Stimulated activated CD4-positive, alpha-beta T cell treated with anti-CD3 and anti-CD28 coated beads, Interleukin-1b, Interleukin-23, amount 100 ng/mL, for 4 hours (primary cell): ENCODE data around the gene DNAH3.
"Not testable (repeated sequence)": the region's sequence is repeated elsewhere in the genome, so short reads cannot be mapped to it uniquely, and the experiment has no call there.

Source experiments
- DNase-seq, 2 donors: peaks; one replicate each; pipeline ENCODE4 v3.0.0-alpha.2; 2020; ENCODE audit warnings: low read depth in 2 of 2

The DNAH3 gene

GRCh38 chr16:21167360-21167759, 16.7 kb upstream of the DNAH3 start:
- no peak for DNase-seq

DNA sequence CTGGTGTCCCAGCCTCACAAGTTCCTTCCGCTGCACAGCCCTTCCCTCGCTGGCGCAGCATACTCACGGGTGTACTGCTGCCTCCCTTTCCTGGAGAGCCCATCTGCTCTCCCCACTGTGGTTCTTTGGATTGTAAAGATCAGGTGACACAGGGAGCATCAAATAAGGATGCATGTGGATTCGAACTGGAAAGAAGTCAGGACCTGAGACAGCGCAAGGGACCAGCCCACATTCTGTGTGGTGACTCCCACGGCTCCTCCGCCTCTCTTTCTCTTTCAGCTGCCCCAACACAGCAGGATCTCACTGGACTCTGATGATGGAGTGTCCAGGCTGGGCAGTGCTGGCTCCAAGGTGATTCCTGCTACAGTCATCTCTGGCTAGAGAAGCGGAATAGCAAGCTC, 15.9 kb upstream of the DNAH3 start:
- no peak for DNase-seq

GRCh38 chr16:21164521-21165168, 14.0 kb upstream of the DNAH3 start:
- DNase-seq, result no peak

DNA sequence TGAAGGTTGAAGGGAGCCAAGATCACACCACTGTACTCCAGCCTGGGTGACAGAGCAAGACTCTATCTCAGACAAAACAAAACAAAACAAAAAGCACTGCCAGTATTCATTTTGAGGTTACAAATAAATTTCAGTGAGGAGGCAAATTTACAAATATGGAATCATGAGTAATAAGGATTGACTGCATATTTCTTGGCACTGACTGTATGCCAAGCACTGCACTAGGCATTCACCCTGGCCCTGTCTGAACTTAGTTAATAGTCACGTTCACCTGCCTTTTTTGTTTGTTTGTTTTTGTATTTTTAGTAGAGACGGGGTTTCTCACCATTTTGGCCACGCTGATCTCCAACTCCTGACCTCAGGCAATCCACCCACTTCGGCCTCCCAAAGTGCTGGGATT, 12.9 kb upstream of the DNAH3 start:
- no peak for DNase-seq

- DNase-seq, result no peak
Observed at GRCh38 chr16:21162661-21163151, 12.1 kb upstream of the DNAH3 start.

DNA sequence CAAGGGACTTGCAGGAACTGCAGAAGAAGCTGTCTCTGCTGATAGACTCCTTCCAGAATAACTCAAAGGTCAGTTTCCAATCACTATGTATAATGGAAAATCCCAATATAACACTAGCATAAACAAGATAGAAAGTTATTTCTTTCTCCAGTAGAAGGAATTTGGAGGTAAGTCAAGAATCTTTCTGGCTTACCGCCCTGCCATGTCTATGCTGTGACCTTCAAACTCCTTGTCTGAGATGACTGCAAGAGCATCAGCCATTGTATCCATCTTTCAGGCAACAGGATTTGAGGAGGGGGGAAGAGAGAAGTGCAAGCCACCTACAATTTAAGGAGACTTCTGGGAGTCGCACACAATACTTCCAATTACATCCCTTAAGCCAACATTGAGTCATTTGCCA, 10.6 kb upstream of the DNAH3 start:
- DNase-seq, result no peak

DNA sequence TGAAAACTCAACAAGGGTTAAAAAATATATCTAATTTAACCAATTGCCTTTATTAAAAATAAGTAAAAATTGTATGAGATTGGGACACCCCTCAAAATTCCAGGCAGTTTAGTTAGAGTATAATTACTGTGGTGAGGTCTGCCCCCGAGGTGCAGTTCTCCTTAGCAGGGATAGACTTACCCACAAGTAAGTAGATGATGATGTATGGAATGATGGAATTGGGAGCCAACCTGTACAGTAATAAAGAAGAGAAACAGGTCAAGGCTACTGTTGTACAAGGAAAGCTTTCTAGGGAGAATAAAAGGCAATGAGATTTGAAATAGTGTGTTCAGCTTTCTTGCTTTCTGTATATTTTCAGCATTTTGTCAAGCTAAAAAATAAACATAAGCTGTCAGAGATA, 9.6 kb upstream of the DNAH3 start:
- no peak for DNase-seq

- no peak for DNase-seq
Observed at GRCh38 chr16:21159281-21159951, 8.8 kb upstream of the DNAH3 start.

DNA sequence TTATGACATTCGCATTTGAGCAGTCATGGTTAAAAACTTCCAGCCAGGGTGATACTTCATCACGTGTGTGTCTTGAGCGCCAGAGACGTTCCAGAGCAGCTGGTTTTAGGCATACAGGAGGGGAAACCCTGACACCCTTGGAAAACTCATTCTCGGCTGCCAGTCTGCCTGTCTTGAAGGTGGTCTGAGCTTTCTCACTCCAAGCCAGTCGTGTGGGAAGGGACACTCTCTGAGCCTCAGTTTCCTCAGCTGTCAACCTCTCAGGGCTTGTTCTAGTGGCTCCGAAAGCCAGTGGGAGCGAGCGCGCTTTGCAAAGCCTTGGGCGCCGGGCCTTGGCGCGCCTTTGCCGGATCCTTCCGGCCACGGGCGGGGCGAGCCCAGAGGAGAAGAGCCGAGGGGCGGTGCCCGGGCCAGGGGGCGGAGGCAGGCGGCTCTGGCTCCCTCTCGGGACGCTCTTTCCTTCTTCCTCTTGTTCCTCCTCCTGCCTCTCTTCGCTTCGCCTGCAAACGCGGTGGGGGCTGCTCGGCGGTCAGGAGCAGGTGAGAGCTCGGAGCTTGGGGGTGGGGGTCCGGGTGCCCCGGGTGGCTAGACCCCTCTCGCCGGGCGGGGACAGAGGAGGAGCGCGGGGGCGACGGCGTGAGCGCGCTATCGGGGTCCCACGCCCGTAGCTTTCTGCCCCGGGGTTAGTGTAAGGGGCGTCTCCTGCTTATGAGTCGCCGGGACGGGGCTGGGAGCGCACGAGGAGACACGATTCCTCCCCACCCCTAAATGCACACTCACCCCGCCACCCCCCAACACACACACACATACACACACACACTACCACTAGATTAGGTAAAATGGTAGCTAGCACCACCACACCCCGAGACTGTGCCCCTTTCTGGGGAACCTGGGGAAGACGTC, 7.8 kb upstream of the DNAH3 start, which contains the start of gene LDAF1:
TSS of gene LDAF1 (plus strand) at position 467 of the 903 bp plus-strand sequence. CDS start 2,509 bp downstream, outside the sequence.
- peak; percentile 60 to 77 for DNase-seq

DNA sequence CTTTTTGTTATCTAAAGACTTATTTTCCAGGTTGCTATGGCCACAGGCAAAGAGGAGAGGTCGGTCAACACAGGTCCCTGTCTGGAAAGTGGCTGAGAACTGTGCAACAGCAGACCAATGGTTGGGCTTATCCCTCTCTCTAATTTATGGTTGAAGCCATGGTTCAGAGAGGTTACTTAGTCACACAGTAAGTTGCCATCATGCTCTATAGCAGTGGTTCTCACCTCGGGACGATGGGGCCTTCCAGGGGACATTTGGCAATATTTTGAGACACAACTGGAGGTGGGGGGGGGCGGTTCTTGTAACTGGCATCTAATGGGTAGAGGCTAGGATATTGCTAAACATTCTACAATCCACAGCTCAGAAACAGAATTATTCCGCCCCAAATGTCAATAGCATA, 7.0 kb upstream of the DNAH3 start:
- DNase-seq, result no peak

DNA sequence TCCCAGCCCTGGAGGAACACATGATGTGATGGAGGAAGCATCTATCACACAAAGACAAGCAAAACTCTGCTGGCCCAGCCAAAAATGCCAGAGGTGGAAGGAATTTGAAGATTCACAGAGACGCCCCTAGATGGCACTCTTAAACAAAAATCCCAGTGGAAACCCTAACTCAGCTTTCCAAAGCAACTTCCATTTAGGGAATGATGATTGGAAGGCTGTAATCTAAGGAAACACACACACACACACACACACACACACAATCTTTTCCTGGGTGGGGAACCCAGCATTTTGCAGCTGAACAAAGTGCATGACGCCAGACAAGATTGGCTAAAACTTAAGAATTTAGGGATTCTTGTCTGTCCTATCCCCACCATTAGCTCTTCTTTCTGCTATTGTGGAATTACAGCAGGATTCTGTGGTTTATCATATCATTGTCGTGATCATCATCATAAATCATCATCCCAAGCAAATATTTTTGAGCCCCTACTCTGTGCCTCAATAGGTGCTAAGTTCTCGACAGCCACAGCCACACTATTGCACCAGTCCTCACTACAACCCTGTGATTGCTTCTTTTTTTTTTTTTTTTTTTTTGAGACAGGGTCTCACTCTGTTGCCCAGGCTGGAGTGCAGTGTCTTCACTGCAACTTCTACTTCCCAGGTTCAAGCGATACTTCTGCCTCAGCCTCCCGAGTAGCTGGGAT, 6.3 kb upstream of the DNAH3 start:
- no peak for DNase-seq

GRCh38 chr16:21156011-21156410, 5.4 kb upstream of the DNAH3 start:
- DNase-seq, result not testable (repeated sequence)

DNA sequence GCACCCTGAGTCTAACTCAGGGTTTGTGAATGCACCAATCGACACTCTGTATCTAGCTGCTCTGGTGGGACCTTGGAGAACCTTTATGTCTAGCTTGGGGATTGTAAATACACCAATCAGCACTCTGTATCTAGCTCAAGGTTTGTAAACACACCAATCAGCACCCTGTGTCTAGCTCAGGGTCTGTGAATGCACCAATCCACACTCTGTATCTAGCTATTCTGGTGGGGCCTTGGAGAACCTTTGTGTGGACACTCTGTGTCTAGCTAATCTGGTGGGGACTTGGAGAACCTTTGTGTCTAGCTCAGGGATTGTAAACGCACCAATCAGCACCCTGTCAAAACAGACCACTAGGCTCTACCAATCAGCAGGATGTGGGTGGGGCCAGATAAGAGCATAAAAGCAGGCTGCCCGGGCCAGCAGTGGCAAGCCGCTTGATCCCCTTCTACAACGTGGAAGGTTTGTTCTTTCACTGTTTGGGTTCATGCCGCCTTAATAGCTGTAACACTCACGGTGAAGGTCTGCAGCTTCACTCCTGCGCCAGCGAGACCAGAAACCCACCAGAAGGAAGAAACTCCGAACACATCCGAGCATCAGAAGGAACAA, 2.6 kb upstream of the DNAH3 start:
- DNase-seq, result not testable (repeated sequence)

- DNase-seq, result not testable (repeated sequence)
Observed at GRCh38 chr16:21152160-21153030, 1.7 kb upstream of the DNAH3 start.

DNA sequence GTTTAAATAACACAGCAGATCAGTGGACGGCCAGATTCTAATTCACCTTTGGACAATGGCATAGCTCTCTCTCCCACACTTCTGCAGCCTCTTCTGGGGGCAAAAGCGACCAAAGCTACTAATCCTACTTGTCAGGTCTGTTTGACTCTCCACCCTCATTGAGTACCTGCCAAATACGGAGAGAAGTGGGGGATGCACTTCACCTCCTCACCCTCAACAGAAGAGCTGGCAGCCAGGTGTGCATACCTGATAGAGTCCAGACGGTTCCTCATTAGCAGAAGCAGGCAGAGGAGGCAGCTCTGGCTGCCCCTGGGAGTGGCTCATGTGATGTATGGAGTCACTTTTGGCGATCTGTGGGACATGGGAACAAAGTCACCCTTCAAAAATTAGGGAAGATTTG, 4.9 kb downstream of the DNAH3 start:
- no peak for DNase-seq

- DNase-seq, result no peak
Observed at GRCh38 chr16:21134053-21134452, 16.6 kb downstream of the DNAH3 start.

GRCh38 chr16:21130811-21131210, 19.8 kb downstream of the DNAH3 start:
- DNase-seq, result no peak

- DNase-seq, result no peak
Observed at GRCh38 chr16:21128991-21129390, 21.7 kb downstream of the DNAH3 start.

DNA sequence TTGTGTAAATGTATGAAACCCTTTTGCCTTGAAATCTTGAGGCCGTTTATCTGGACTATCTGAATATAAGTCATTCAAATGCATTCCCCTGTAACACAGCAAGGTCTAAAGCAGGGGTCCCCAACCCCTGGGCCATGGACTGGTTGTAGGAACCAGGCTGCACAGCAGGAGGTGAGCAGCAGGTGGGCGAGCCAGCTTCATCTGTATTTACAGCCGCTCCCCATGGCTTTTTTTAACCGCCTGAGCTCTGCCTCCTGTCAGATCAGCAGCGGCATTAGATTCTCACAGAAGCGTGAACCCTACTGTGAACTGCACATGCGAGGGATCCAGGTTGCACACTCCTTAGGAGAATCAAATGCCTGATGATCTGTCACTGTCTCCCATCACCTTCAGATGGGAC, 24.1 kb downstream of the DNAH3 start:
- DNase-seq, result no peak

GRCh38 chr16:21125191-21125590, 25.5 kb downstream of the DNAH3 start:
- DNase-seq, result no peak
